GM21576 (cell line): Measurements from ENCODE around the gene CAMK2B.

Experiments
- ATAC-seq: cut with Tn5 transposase; IDR thresholded peaks from one replicate; pipeline ENCODE4 v1.9.1; 2021; ENCODE audit warnings: mild to moderate bottlenecking, moderate library complexity; ENCODE audit not compliant: unreplicated experiment

CAMK2B gene

GRCh38 chr7:44232901-44233715 lies 92.3 kb downstream of the CAMK2B start:
- no peak for ATAC-seq

GRCh38 chr7:44232396-44232795 lies 93.0 kb downstream of the CAMK2B start:
- no peak for ATAC-seq

DNA sequence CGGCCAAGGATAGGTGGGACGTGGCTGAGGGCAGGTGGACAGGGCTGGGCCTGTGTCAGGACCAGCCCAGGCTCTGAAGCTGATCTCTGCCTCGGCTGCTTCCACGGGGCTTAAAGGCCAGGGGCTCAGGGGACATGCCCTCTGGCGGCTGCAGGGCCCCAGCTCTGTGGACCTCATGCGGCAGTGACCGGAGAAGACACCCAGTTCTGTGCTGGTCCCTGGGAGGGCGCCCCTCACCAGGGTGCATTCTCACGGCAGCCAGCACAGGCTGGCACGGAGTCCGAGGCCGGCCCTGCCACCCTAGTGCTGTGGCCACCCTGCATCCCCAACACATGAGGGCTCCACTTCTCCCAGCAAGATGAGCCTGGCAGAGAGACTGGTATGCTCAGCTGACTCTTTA lies 94.3 kb downstream of the CAMK2B start:
- ATAC-seq: no peak

- ATAC-seq: no peak
Measured at GRCh38 chr7:44230286-44230685, 95.1 kb downstream of the CAMK2B start.

- ATAC-seq: no peak
Measured at GRCh38 chr7:44229546-44230105, 95.8 kb downstream of the CAMK2B start.

DNA sequence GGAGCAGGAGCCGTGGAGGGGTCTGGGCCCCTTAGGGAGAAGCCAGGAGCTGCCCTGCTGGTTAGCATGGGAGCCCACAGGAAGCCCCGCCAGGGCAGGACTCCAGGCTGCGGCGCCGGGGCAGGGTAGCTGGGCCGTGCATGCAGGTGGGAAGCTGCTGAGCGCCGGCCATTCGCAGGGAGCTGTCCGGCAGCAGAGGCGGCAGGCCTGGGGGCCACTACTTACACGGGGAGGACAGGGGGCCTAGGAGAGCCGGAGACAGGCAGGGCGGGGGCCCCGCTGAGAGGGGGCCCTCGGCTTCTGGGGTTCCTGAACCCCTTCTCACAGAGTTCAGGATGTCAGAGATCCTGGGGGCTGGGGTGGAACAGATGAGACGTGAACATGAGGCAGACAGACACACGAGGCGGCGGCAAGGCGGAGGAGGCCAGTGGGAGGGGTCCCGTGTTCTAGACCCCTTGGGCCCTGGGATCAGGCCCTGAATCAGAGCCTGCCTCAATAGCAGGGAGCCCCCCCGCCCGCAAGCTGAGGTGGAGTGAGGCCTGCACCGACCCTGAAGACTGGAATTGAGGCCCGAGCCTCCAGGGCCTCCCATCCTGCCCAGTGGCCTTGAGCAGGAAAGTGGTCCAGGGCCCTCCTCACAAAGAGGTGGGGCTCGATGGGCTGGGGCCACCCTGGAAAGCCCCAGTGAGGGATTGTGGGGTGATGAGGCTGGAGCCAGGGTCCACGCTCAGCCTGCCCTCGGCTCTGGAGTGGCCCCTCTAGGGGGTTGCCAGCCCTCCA lies 96.6 kb downstream of the CAMK2B start:
- ATAC-seq: no peak

DNA sequence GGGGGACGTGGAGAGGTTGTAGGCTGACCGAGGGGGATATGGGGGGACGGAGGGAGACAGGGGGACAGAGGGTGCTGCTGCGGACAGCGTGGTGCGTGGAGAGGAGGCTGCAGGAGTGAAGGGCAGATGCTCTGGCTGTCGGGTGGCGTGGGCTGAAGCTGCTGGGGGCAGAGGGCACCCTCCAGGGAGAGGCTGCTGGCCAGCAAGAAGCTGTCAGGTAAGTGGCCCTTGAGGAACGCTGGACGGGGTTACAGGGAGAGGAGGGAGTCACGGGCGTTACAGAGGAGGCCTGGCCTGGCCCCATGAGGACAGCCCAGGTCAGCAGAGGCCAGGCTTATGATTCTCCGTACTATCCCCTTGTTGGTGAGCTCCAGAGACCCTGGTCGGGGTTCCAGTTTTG lies 97.5 kb downstream of the CAMK2B start:
- ATAC-seq: no peak

DNA sequence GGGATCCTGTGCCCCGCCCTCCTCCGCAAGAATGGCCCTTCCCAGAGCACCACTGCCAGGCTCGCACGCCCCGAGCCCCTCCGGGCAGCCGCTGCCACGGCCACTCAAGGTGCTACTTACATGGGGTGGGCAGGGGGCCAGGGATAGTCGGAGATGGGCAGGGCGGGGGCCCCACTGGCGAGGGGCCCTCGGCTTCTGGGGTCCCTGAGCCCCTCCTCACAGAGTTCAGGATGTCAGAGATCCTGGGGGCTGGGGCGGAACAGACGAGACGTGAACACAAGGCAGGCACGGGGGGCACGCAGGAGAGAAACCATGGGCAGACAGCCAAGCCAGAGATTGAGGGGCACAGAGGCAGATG lies 99.0 kb downstream of the CAMK2B start:
- no peak for ATAC-seq

DNA sequence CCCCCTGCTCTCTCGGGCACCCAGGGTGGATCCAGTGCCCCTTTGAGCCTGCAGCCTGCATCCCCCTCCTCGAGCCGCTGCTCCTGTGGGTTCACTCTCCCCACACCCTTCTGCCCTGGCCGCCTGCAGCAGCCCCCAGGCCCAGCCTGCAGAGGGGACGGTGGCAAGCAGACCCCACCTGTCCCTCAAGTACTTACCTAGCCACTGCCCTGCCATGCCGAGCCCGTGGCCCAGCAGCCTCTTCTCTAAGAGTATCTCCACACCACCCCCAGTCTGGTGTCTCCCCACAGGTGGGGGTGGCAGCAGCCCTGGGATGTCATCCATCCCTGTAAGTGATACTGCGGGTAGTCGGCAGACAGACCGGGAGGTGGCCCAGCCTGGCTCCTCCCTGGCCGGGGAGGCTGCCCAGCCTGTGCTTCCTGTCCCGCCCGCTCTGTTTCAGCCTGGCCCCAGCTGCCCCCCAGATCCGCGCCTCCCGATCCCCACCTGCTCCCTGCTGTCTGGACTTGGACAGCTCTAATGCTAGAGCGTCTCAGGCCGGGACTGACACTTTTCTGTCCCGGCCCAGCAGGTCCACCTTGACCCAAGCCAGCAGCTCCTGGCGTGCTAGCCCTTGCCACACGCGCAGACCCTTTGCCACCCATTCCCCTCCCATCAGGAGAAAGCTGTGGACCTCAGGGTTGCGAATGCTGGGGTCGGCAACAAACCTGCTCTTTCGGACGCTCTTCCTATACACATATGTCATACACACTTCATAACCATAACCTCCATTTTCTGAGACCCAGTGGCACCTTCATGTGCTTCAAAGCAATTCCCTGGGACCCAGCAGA lies 99.6 kb downstream of the CAMK2B start:
- no peak for ATAC-seq

DNA sequence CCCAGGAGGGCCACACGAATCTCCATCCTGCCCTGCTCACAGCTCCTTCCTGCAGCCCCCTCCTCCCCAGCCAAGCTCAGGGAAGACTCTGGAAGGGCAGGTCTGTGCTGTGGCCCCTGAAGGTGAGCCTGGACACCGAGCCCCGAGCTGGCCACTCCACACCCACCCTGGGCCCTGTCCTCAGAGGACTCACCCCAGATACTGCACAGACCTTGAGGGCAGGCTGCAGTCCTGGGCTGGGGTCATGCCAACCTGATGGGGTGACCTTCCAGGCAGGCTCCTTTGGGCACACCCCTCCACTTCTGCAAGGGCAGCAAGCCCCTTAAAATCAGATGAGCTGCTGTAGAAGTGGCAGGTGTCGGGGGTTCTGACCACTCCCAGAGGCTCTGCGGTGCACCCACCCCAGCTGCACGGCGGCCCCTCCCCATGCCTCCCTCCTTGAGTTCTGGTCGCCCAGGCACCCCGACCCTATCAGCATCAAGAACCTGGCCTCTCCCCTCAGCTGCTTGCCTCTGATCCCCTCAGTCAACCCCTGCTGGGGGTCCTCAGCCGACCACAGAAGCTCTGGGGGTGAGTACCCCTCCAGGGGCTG lies 100.3 kb downstream of the CAMK2B start:
- no peak for ATAC-seq

DNA sequence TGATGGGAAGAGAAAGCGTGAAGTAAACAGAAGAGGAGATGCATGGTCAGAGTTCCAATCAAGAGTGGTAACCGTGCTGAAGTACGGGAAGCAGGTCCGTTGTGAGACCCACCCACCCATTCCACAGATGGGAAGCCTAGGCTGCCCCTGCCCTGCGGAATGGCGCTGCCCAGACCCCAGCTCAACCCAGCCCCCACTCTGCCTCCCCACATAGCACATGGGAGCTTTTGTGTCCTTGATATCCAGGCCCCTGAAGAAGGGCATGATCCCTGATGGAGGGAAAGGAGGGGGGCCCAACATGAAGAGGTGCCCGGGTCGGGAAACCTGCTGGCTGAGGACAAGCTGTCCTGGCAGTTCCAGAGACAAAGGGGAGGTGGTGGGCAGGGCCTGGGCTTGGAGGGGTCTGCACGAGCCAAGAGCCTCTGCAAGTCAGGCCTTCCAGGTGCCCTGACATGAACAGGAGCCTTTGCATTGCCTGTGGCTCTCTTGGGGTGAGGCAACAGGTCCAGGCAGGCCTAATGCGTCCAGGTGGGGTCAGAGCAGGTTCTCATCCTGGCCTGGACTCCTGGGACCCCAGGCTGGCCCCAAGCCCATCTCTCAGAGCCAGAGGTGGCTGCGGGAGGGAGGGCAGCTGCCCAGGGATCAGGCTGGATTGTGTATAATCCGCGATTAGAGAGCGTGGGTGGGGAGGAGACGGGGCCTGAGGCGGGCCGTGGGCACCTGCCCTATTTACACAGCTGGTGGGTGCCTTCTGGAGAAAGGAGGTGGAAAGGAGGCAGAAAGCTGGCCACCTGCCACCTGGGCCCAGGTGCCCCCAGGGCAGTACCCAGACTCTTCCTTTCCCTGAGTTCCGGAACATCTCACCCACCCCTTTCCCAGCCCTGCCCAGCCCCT lies 101.1 kb downstream of the CAMK2B start:
- ATAC-seq: no peak

GRCh38 chr7:44223362-44224079 lies 101.9 kb downstream of the CAMK2B start:
- ATAC-seq: no peak

GRCh38 chr7:44222776-44223261 lies 102.6 kb downstream of the CAMK2B start:
- no peak for ATAC-seq

GRCh38 chr7:44222074-44222473 lies 103.3 kb downstream of the CAMK2B start:
- no peak for ATAC-seq

- ATAC-seq: no peak
Measured at GRCh38 chr7:44221231-44221791, 104.1 kb downstream of the CAMK2B start.

DNA sequence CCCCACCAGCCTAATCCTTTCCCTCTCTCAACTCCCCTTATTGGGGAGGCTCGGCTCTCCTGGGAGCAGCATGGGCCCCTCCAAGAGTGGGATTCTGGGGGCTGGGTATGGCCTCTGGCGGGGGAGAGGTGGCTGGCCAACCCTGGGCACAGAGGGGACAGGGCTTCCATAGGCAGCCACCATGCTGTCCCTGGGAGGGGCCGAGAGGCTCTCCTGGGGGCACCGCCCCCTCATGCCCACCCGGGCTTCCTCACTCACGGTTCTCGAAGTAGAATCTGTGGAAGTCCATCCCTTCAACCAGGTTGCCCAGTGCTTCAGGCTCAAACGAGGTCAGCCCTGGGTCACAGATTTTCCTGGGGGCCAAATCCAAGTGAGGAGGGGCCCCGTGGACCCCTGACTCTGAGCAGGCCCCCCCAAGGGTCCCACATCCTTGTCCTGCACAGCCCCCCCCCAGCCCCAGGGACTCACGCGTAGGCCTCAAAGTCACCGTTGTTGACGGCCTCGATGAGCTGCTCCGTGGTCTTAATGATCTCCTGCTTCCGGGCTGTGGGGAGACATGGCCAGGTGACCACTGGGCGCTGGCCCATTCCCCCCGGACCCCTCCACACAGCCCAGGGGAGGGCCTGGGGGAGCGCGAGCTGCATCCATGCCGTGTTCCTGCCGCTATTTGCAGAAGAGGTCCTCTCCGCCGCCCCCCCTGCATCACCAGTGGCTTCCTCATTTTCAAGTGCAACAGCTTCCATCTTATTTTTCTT lies 104.9 kb downstream of the CAMK2B start:
- no peak for ATAC-seq

DNA sequence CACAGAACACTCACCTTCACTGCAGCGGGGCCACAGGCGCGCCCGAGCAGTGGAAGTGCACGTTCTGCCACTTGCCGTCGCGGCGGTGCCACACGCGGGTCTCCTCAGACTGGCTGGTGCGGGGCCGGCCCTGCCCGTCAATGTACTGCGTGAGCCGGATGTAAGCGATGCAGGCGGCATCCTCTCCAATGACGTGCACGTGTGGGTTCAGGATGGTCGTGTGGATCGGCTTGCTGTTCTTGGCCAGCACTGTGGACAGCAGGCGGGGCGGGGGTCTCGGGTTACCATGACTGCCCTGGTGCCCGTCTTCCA lies 105.4 kb downstream of the CAMK2B start:
- ATAC-seq: no peak
